Measurements from ENCODE around the gene RNU6-1. TPM values are rescaled to one million over a fixed set of nuclear protein-coding genes. Genes with fewer than 3 reads are reported as not detected.
A peak's percentile ranks its signal among the peaks of the same experiment; 100 is the strongest.

Gene RNU6-1
- total RNA-seq, 1 donor from 2014 or later, result not detected

DNA sequence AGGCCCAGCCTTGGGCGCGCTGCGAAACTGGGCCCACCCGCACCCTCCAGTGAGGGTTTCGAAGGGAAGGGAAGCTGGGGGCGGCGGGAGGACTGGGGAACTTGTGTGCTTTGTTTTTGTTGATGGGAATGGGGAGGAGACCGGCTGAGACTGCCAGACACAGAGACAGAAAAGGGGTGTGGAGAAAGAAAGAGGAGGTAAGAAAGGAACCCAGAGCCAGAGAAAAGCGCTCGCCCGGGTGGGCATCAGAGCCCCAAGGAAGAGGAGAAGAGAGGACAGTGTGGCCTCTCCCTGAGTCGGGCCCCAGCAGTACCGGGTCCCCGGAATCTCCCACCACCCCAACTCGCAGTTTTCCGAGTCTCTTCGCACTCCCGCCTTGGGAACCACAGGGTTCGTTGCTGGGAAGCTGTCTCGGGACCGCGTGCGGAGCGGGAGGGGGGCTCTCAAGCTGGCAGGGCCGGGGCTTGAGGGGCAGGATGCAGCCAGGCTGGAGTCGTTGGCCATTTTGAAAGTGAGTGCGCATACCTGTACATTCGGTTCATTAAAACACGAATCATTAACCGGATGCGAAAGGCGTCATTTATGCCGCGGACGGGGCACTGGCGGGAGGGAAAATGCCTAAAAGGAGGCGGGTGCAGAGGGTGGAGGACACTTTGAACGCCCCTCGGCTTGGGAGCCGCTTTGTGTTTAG, 11.4 kb downstream of the RNU6-1 start:
- no peak for ATAC-seq
- no peak overlapping the region for H3K27ac ChIP-seq
- H3K4me1 ChIP-seq, result peaks cover 40% of the 10 kb centered on the region

DNA sequence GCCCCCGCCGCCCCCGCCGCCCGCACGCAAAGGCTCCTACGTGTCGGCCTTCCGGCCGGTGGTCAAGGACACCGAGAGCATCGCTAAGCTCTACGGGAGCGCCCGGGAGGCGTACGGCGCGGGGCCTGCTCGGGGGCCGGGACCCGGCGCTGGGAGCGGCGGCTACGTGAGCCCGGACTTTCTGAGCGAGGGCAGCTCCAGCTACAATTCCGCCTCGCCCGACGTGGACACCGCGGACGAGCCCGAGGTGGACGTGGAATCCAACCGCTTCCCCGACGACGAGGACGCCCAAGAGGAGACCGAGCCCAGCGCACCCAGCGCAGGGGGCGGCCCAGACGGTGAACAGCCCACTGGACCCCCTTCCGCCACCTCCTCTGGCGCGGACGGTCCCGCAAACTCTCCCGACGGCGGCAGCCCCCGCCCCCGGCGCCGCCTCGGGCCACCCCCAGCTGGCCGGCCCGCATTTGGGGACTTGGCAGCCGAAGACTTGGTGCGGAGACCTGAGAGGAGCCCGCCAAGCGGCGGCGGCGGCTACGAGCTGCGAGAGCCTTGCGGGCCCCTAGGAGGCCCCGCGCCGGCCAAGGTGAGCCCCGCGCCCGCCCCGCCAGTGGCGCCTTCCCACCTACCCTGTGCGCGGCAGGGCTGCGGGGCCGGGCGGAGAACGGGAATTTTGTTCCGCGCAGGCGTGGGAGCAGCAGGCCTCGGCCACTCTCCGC, 12.1 kb downstream of the RNU6-1 start:
- TF ChIP-seq, protein P1, sequence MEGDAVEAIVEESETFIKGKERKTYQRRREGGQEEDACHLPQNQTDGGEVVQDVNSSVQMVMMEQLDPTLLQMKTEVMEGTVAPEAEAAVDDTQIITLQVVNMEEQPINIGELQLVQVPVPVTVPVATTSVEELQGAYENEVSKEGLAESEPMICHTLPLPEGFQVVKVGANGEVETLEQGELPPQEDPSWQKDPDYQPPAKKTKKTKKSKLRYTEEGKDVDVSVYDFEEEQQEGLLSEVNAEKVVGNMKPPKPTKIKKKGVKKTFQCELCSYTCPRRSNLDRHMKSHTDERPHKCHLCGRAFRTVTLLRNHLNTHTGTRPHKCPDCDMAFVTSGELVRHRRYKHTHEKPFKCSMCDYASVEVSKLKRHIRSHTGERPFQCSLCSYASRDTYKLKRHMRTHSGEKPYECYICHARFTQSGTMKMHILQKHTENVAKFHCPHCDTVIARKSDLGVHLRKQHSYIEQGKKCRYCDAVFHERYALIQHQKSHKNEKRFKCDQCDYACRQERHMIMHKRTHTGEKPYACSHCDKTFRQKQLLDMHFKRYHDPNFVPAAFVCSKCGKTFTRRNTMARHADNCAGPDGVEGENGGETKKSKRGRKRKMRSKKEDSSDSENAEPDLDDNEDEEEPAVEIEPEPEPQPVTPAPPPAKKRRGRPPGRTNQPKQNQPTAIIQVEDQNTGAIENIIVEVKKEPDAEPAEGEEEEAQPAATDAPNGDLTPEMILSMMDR (IDR thresholded peaks at IDR 0.05), result no peak
- peaks cover 100% of the 10 kb centered on the region for H3K27me3 ChIP-seq
- no peaks in the 10 kb centered on the region for H3K9me3 ChIP-seq
- H3K36me3 ChIP-seq, result no peaks in the 10 kb centered on the region
- peaks cover 33% of the 10 kb centered on the region for H3K4me1 ChIP-seq
- no peak overlapping the region for H3K27ac ChIP-seq
- intact Hi-C loops (cut with DNase I), result no loop called here
- DNase-seq (peak; percentile 54), ATAC-seq (no peak)
- H3K4me3 ChIP-seq, result no peak overlapping the region

More for the DNA sequence above, 11.4 kb downstream of the RNU6-1 start:
- Histone ChIP-seq H3K27me3 (peaks cover 100% of the 10 kb centered on the region), H3K4me3 (no peak overlapping the region), H3K36me3 (no peaks in the 10 kb centered on the region), H3K9me3 (no peaks in the 10 kb centered on the region)
- intact Hi-C loops (cut with DNase I), result no loop called here
- TF ChIP-seq, protein P1 (IDR thresholded peaks at IDR 0.05), result no peak
- peak; percentile 50 for DNase-seq

GRCh38 chr15:67826717-67827561, 12.9 kb downstream of the RNU6-1 start:
- no peaks in the 10 kb centered on the region for H3K9me3 ChIP-seq
- no peak overlapping the region for H3K27ac ChIP-seq
- TF ChIP-seq, protein P1 (IDR thresholded peaks at IDR 0.05), result no peak
- no peak for ATAC-seq
- H3K27me3 ChIP-seq, result peaks cover 100% of the 10 kb centered on the region
- no peaks in the 10 kb centered on the region for H3K36me3 ChIP-seq
- H3K4me1 ChIP-seq, result peaks cover 30% of the 10 kb centered on the region
- intact Hi-C loops (cut with DNase I), result no loop called here
- peak; percentile 41 for DNase-seq
- no peak overlapping the region for H3K4me3 ChIP-seq

DNA sequence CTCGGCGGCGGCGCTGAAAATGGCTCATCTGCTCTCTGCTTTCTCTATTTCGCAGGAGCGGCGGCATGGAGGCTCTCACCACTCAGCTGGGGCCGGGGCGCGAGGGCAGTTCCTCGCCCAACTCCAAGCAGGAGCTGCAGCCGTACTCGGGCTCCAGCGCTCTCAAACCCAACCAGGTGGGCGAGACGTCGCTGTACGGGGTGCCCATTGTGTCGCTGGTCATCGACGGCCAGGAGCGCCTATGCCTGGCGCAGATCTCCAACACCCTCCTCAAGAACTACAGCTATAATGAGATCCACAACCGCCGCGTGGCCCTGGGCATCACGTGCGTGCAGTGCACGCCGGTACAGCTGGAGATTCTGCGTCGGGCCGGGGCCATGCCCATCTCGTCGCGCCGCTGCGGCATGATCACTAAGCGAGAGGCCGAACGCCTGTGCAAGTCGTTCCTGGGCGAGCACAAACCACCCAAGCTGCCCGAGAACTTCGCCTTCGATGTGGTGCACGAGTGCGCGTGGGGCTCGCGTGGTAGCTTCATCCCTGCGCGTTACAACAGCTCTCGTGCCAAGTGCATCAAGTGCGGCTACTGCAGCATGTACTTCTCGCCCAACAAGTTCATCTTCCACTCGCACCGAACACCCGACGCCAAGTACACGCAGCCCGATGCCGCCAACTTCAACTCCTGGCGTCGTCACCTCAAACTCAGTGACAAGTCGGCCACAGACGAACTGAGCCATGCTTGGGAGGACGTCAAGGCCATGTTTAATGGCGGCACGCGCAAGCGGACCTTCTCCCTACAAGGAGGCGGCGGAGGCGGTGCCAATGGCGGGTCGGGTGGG, 13.7 kb downstream of the RNU6-1 start:
- Histone ChIP-seq H3K27ac (no peak overlapping the region), H3K4me3 (no peak overlapping the region)

More for the DNA sequence above, 13.7 kb downstream of the RNU6-1 start:
- H3K4me1 ChIP-seq, result peaks cover 30% of the 10 kb centered on the region
- ATAC-seq (no peak), DNase-seq (no peak)
- intact Hi-C loops (cut with DNase I), result no loop called here
- peaks cover 100% of the 10 kb centered on the region for H3K27me3 ChIP-seq
- H3K36me3 ChIP-seq, result no peaks in the 10 kb centered on the region
- TF ChIP-seq, protein P1 (IDR thresholded peaks at IDR 0.05), result no peak
- H3K9me3 ChIP-seq, result no peaks in the 10 kb centered on the region

All from upper lobe of right lung (tissue), 1 donor.